ENCODE results near the gene KRTAP15-1. TPM values are rescaled to one million over a fixed set of nuclear protein-coding genes. Genes with fewer than 3 reads are reported as not detected.

Gene KRTAP15-1
- total RNA-seq, 1 donor from 2014 or later, result not detected

DNA sequence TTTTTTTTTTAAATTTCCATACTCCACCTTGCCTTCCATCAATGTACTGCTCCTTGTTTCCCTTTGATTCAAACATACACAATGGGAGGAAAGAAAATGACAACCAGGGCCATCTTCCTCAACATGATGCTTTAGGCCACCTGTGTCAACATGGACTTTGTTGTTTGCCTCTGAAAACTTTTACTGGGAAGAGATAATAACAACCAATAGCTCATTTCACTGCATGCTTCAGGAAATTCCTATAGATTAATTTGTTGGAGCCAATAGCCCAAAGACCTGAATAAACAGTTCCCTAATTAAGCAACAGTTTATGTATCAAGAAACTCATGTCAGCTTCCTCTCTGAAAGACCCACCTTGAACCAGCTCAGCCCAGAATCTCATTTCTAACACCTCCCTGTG lies 3.2 kb downstream of the KRTAP15-1 start:
- H3K4me1 Mint-ChIP-seq (ENCODE audit: unreplicated experiment), result peaks cover 6% of the 10 kb centered on the region
- no peak overlapping the region for H3K4me3 Mint-ChIP-seq
- no peaks in the 10 kb centered on the region for H3K27me3 Mint-ChIP-seq
- peaks cover 5% of the 10 kb centered on the region for H3K9me3 Mint-ChIP-seq
- H3K36me3 Mint-ChIP-seq, result no peaks in the 10 kb centered on the region
- no peak overlapping the region for H3K27ac Mint-ChIP-seq
- TF ChIP-seq, protein P1, sequence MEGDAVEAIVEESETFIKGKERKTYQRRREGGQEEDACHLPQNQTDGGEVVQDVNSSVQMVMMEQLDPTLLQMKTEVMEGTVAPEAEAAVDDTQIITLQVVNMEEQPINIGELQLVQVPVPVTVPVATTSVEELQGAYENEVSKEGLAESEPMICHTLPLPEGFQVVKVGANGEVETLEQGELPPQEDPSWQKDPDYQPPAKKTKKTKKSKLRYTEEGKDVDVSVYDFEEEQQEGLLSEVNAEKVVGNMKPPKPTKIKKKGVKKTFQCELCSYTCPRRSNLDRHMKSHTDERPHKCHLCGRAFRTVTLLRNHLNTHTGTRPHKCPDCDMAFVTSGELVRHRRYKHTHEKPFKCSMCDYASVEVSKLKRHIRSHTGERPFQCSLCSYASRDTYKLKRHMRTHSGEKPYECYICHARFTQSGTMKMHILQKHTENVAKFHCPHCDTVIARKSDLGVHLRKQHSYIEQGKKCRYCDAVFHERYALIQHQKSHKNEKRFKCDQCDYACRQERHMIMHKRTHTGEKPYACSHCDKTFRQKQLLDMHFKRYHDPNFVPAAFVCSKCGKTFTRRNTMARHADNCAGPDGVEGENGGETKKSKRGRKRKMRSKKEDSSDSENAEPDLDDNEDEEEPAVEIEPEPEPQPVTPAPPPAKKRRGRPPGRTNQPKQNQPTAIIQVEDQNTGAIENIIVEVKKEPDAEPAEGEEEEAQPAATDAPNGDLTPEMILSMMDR (conservative IDR thresholded peaks at IDR 0.05), result no peak
- DNase-seq (ENCODE audit: extremely low spot score, unreplicated experiment), result no peak

DNA sequence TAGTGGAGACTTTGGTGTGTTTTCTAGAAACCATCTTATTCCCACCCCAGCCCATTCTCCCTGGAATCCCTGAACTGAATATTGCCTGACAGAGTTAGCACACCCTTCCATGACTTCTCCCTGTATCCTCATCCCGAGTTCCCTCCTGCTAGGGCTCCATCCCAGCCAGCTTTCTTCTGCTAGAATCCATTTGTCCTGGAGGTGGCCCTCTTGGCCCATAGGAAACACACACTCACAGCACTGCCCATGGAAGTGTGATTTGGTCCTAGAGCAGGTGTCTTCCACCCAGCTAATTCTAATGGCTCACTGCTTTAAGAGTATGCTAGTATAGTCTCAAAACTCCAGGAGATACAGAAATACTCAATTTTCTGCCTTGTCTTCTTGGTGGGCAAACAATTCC lies 4.1 kb downstream of the KRTAP15-1 start:
- Mint-ChIP-seq H3K4me3 (no peak overlapping the region), H3K27me3 (no peaks in the 10 kb centered on the region), H3K36me3 (no peaks in the 10 kb centered on the region), H3K27ac (no peak overlapping the region), H3K9me3 (peaks cover 5% of the 10 kb centered on the region), H3K4me1 (ENCODE audit: unreplicated experiment) (no peaks in the 10 kb centered on the region)
- TF ChIP-seq, protein P1 (conservative IDR thresholded peaks at IDR 0.05), result no peak
- no peak for DNase-seq (ENCODE audit: extremely low spot score, unreplicated experiment)

DNA sequence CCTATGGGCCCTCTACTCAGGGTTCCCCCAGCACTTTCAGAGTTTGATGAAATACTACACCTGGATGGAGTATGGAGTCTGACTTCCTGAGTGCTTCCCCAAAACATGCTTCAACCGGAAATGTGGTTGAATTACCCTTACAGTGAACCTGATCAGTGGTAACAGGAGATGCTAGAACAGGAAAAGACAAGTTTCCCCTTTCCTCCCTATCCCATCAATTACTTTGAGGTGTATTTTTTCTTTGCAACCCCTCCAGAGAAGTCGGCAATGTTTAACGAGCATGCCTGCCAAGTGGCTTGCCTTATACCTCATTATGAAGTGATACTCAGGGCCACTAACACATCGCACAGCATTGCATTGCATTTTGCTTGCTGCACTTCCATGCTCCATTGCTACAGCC lies 7.0 kb downstream of the KRTAP15-1 start:
- DNase-seq (ENCODE audit: extremely low spot score, unreplicated experiment), result no peak
- Mint-ChIP-seq H3K9me3 (no peaks in the 10 kb centered on the region), H3K4me1 (ENCODE audit: unreplicated experiment) (no peaks in the 10 kb centered on the region), H3K27me3 (no peaks in the 10 kb centered on the region), H3K4me3 (no peak overlapping the region), H3K27ac (no peak overlapping the region), H3K36me3 (no peaks in the 10 kb centered on the region)
- TF ChIP-seq, protein P1 (conservative IDR thresholded peaks at IDR 0.05), result no peak

DNA sequence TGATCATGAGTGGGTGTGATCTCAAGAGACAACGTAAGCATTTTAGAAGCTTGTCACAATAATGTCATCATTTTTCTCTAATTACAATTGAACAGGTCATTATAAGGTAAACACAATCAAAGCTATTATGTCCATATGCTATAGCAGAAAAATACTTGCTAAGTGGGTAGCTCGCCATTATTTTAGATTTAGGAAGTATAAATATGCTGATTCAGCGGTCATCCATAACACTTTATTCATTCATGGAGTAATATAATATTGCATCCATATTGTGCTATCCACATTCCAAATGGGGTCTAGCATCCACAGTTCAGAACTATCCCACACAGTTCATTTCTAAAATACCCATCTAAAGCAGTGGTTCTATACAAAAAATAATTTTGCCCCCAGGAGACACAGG lies 8.4 kb downstream of the KRTAP15-1 start:
- H3K4me3 Mint-ChIP-seq, result no peak overlapping the region
- DNase-seq (ENCODE audit: extremely low spot score, unreplicated experiment), result no peak
- H3K27ac Mint-ChIP-seq, result no peak overlapping the region
- H3K4me1 Mint-ChIP-seq (ENCODE audit: unreplicated experiment), result no peaks in the 10 kb centered on the region
- H3K36me3 Mint-ChIP-seq, result no peaks in the 10 kb centered on the region
- TF ChIP-seq, protein P1 (conservative IDR thresholded peaks at IDR 0.05), result no peak
- H3K9me3 Mint-ChIP-seq, result no peaks in the 10 kb centered on the region
- H3K27me3 Mint-ChIP-seq, result no peaks in the 10 kb centered on the region

DNA sequence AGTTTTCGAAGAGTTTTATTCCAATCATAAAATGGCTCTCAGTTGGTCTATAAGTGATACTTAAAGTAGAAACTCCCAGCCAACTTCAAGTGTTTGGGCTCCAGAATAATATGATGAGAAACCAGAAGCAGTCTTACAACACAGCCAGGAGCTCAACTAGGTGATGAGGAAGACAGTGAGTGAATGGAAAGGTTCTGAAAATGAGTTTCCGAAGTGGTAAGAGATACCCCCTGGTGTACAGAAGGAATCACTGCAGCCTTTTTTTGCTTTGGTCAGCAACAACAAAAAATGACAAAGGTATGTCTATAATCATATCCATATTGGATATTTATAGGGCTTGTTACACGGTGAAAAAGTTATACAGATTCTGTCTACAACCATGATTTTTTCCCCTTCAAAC lies 23.6 kb downstream of the KRTAP15-1 start:
- no peak overlapping the region for H3K27ac Mint-ChIP-seq
- H3K4me1 Mint-ChIP-seq (ENCODE audit: unreplicated experiment), result peaks cover 11% of the 10 kb centered on the region
- no peak for DNase-seq (ENCODE audit: extremely low spot score, unreplicated experiment)
- H3K27me3 Mint-ChIP-seq, result no peaks in the 10 kb centered on the region
- H3K4me3 Mint-ChIP-seq, result no peak overlapping the region
- TF ChIP-seq, protein P1 (conservative IDR thresholded peaks at IDR 0.05), result peak; percentile 74
- peaks cover 3% of the 10 kb centered on the region for H3K36me3 Mint-ChIP-seq
- peaks cover 3% of the 10 kb centered on the region for H3K9me3 Mint-ChIP-seq
